Ascending aorta (tissue), 2 donors: ENCODE measurements around the gene MED1. TPM values are rescaled to one million over a fixed set of nuclear protein-coding genes. Genes with fewer than 3 reads are reported as not detected.

Experiments
- DNase-seq, 2 donors: peaks; one replicate each; pipeline ENCODE4 v3.0.0-alpha.2; 2019; ENCODE audit warnings: low spot score in 2 of 2
- H3K27ac ChIP-seq, 2 donors: fragments of 200-600 bp; sonication (generic); one replicate each; pipeline ENCODE4 v1.5.1; 2016 to 2017; ENCODE audit warnings: mild to moderate bottlenecking in 1 of 2
- H3K27me3 ChIP-seq: fragments of 200-600 bp; sonication (generic); one replicate; pipeline ENCODE4 v1.5.1; 2017
- H3K36me3 ChIP-seq, 2 donors: fragments of 200-600 bp; sonication (generic); one replicate each; pipeline ENCODE4 v1.5.1; 2016
- H3K4me1 ChIP-seq, 2 donors: fragments of 200-600 bp; sonication (generic); one replicate each; pipeline ENCODE4 v1.5.1; 2016 to 2017; ENCODE audit warnings: mild to moderate bottlenecking in 1 of 2
- H3K4me3 ChIP-seq, 2 donors: fragments of 200-600 bp; sonication (generic); one replicate each; pipeline ENCODE4 v1.5.1; 2016 to 2017; ENCODE audit warnings: mild to moderate bottlenecking in 1 of 2
- H3K9me3 ChIP-seq, 2 donors: fragments of 200-600 bp; sonication (generic); one replicate each; pipeline ENCODE4 v1.5.1; 2016
- intact Hi-C: fragments of 100-400 bp; cut with DNase I; formaldehyde crosslinking; loops from one replicate; pipeline ENCODE4 v1.15.1; 2023
- total RNA-seq: library from RNA; depleted of rRNA; stranded (reverse); fragments of >200 nt; gene quantifications from one replicate; pipeline ENCODE4 v1.1.0, GENCODE V29; 2016
- TF ChIP-seq, protein P1 (sequence below), 3 experiments: fragments of 200-600 bp in 2 of 3; fragments of 450-650 bp in 1 of 3; sonication (generic) in 2 of 3; IDR thresholded peaks; one replicate each; pipeline ENCODE4 v1.5.1; 2016 to 2019; ENCODE audit warnings: antibody characterized with exemption in 3 of 3, mild to moderate bottlenecking in 1 of 3, moderate library complexity in 1 of 3

The MED1 gene
- total RNA-seq, 1 donor from 2014 or later, result 11.8 TPM

- H3K4me3 ChIP-seq, result no peak overlapping the region
- no peak overlapping the region for H3K27ac ChIP-seq
- no peaks in the 10 kb centered on the region for H3K4me1 ChIP-seq
- TF ChIP-seq, protein P1, sequence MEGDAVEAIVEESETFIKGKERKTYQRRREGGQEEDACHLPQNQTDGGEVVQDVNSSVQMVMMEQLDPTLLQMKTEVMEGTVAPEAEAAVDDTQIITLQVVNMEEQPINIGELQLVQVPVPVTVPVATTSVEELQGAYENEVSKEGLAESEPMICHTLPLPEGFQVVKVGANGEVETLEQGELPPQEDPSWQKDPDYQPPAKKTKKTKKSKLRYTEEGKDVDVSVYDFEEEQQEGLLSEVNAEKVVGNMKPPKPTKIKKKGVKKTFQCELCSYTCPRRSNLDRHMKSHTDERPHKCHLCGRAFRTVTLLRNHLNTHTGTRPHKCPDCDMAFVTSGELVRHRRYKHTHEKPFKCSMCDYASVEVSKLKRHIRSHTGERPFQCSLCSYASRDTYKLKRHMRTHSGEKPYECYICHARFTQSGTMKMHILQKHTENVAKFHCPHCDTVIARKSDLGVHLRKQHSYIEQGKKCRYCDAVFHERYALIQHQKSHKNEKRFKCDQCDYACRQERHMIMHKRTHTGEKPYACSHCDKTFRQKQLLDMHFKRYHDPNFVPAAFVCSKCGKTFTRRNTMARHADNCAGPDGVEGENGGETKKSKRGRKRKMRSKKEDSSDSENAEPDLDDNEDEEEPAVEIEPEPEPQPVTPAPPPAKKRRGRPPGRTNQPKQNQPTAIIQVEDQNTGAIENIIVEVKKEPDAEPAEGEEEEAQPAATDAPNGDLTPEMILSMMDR (IDR thresholded peaks at IDR 0.05), result no peak
- intact Hi-C loops, result no loop called here
- H3K9me3 ChIP-seq, result no peaks in the 10 kb centered on the region
- DNase-seq, result no peak
- H3K27me3 ChIP-seq, result no peaks in the 10 kb centered on the region
- H3K36me3 ChIP-seq, result peaks cover 42 to 53% of the 10 kb centered on the region in 2 donors
Measured at GRCh38 chr17:39406951-39407350, 44.1 kb downstream of the MED1 start.

GRCh38 chr17:39405436-39405835 is 45.6 kb downstream of the MED1 start:
- Histone ChIP-seq H3K27ac (no peak overlapping the region), H3K4me3 (no peak overlapping the region), H3K9me3 (no peaks in the 10 kb centered on the region), H3K36me3 (peaks cover 27 to 38% of the 10 kb centered on the region in 2 donors), H3K27me3 (no peaks in the 10 kb centered on the region), H3K4me1 (no peaks in the 10 kb centered on the region)
- intact Hi-C loops, result no loop called here
- TF ChIP-seq, protein P1 (IDR thresholded peaks at IDR 0.05), result no peak
- DNase-seq, result no peak

- intact Hi-C loops, result loop anchor here (5.0 kb wide), 4 partner anchors 37 to 207 kb away; partner anchors contain the start of genes CACNB1 and CDK12
- Histone ChIP-seq H3K27me3 (no peaks in the 10 kb centered on the region), H3K4me3 (no peak overlapping the region), H3K4me1 (peaks cover 0 to 5% of the 10 kb centered on the region in 2 donors), H3K27ac (no peak overlapping the region), H3K36me3 (peaks cover 21 to 31% of the 10 kb centered on the region in 2 donors), H3K9me3 (no peaks in the 10 kb centered on the region)
- TF ChIP-seq, protein P1 (IDR thresholded peaks at IDR 0.05), result no peak
- no peak for DNase-seq
Measured at GRCh38 chr17:39404542-39405378, 46.3 kb downstream of the MED1 start.

GRCh38 chr17:39402890-39403605 is 48.0 kb downstream of the MED1 start:
- Histone ChIP-seq H3K4me3 (no peak overlapping the region), H3K9me3 (no peaks in the 10 kb centered on the region), H3K27me3 (no peaks in the 10 kb centered on the region), H3K36me3 (peaks cover 3 to 14% of the 10 kb centered on the region in 2 donors), H3K4me1 (peaks cover 0 to 14% of the 10 kb centered on the region in 2 donors), H3K27ac (no peak overlapping the region)
- TF ChIP-seq, protein P1 (IDR thresholded peaks at IDR 0.05), result no peak
- DNase-seq, result no peak
- intact Hi-C loops, result loop anchor here (2.0 to 5.0 kb wide), 5 partner anchors 36 to 206 kb away; partner anchors contain the start of genes CACNB1, CDK12 and MED1

- intact Hi-C loops, result loop anchor here (2.0 to 5.0 kb wide), 5 partner anchors 35 to 205 kb away; partner anchors contain the start of genes CACNB1, CDK12 and MED1
- DNase-seq, result peak; percentile 82 to 95
- Histone ChIP-seq H3K4me1 (peaks cover 0 to 14% of the 10 kb centered on the region in 2 donors), H3K27me3 (no peaks in the 10 kb centered on the region), H3K36me3 (peaks cover 0 to 7% of the 10 kb centered on the region in 2 donors), H3K9me3 (no peaks in the 10 kb centered on the region), H3K27ac (peak overlapping the region; percentile 89 to 96), H3K4me3 (peak overlapping the region; percentile 96 to 97)
- TF ChIP-seq, protein P1 (IDR thresholded peaks at IDR 0.05), result no peak
Measured at GRCh38 chr17:39402244-39402889, 48.7 kb downstream of the MED1 start.
